ENCODE results near the gene TMEM250.

DNA sequence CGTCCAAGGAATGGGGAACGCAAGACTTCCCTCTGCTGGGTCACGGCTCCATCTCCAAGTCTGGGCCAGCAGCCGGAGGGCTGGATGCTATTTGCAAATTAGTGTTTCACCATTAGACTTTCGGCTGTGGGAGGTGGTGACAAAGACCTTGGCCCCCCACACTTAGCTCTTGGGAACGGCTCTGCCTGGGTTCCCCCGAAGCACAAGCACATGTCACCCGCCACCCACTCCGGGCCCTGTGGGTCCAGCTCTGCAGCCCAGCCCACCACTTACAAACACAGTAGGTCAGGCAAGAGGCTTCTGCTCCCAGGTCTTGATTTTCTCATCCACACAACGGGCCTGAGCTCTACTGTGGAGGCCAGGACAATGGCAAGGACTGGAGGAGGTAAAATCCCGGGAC, 25.8 kb upstream of the TMEM250 start:
- no peak for TF ChIP-seq POLR2A (IDR thresholded peaks at IDR 0.05; ENCODE audit: low read depth, low read length)
- no peak for TF ChIP-seq POLR2AphosphoS5 (IDR thresholded peaks at IDR 0.05; ENCODE audit: low read depth, low read length)
- TF ChIP-seq TAF1 (IDR thresholded peaks at IDR 0.05; ENCODE audit: borderline replicate concordance, low read depth, low read length) = no peak

All from GM12892 (cell line).